Measurements from ENCODE around the gene CRY1.
"Not testable (repeated sequence)": the region's sequence is repeated elsewhere in the genome, so short reads cannot be mapped to it uniquely, and the experiment has no call there.

CRY1 gene

DNA sequence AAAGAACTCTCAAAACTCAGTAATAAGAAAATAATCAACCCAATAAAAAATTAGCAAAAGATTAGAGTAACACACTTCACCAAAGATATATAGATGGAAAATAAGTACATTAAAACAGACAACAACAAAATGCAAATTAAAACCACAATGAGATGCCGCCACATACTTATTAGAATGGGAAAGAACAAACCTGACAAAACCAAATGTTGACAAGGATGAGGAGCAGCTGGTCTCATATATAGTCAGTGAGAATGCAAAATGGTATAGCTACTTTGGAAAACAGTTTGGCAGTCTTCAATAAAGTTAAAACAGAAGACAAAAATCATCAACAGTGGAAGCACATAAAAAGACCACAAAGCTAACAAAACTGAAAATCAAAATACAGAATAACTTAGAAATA is 29.1 kb downstream of the CRY1 start:
- no peak for DNase-seq

DNA sequence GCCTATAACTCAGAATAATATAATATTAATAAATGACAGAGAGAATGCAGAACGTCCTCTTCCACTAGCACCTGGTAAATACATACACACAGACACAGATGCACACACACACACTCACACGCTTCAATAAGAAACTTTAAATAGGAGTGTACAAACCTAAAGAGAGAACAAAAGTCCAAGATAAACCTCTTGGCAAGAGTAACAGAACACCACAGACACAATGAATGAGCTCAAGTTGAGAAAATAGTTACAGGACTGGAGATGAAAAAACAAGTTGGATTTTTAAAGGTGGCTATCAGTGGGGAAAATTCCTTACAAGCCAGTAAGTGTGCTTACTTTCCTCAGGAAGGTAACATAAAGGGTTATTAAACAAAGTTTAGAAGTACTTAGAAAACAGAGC is 35.2 kb downstream of the CRY1 start:
- DNase-seq: no peak

DNA sequence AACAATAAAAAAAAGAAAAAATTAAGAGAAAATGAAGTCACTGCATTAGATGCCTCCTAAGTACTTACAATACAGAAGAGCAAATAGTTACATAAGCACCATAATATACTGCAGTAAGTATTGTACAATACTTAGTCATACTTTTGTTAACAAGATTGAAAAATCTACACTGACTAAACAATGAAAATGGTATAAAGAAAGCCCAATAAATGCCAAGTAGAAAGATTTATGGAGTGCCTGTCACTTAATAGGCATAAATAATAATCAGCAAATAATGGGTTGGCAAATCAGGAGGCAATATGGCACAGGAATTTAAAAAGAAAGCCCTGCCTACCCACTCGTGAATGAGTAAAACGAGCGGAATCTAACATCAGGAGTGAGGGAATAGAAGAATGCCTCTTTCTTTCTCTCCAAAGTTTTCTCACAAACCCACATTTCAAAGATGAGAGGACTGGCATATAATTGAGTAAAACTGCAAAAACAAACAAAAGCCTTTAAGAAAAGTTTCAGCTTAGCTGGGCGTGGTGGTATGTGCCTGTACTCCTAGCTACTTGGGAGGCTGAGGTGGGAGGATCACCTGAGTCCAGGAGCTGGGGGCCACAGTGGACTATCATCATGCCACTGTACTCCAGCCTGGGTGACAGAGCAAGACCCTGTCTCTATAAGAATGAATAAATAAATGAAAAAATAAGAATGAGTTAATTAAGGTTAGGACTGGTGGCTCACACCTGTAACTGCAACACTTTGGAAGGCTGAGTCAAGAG is 36.1 kb downstream of the CRY1 start:
- DNase-seq: no peak

DNA sequence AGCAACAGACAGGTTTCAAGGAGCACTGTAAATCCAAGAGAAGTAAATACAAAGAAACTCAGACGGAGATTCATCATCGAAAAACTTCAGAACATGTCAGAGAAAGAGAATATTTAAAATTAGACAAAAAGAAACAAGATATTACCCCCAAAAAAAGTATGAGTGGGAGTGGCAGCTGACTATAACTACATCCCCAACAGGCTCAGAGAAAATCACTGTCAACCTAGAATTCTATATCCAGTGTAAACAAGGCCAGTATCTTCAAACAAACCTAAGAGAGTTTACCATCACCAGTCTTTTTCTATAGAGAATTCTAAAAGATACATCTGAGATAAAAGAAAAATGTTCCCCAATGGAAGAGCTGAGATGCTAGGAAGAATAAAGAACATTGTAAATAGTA is 39.6 kb downstream of the CRY1 start:
- no peak for DNase-seq

DNA sequence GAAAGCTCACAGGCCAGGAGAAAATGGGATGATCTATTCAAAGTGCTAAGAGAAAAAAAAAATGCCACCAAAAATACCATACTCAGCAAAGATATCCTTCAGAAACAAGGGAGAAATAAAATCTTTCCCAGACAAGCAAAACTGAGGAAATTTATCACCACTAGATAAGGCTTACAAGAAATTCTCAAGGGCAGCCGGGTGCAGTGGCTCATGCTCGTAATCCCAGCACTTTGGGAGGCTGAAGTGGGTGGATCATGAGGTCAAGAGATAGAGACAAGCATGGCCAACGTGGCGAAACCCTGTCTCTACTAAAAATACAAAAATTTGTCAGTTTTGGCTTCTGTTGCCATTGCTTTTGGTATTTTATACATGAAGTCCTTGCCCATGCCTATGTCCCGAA is 48.2 kb downstream of the CRY1 start:
- DNase-seq: no peak

DNA sequence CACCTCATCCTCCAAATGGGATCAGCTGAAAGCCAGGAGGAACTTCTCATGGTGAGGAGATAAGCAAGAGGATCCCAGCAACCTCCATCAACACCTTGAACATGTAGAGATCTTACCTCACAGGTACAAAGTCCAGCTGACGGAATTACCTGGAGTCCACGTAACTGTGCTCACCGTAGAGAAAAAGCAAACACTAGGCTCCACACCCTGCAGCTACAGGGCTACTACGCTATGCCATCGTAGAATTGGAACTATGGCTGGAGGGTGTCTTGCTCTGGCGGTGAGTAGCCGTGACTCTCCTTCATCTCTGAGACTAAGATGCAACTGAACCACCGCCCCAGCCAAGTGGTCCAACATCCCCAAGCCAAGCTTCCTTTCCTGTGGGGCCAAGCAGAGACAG is 50.5 kb downstream of the CRY1 start:
- no peak for DNase-seq

DNA sequence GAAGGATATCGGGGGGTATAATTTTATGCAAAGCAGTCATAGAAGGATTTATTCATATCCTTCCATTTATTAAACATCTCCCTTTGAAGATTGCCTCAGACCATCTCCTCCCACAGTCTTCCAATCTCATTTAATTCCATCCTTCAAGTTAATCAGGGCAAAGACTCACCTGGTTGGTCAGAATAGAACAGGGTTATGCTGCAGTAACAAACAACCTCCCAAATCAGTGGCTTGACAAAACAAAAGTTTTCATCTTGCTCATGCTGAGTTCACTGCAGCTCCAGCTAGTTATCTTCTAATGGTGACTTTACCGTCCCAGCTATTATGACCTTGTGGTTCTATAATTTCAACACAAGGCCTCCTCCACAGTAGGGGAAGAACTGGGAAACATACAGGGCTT is 57.6 kb downstream of the CRY1 start:
- no peak for DNase-seq

DNA sequence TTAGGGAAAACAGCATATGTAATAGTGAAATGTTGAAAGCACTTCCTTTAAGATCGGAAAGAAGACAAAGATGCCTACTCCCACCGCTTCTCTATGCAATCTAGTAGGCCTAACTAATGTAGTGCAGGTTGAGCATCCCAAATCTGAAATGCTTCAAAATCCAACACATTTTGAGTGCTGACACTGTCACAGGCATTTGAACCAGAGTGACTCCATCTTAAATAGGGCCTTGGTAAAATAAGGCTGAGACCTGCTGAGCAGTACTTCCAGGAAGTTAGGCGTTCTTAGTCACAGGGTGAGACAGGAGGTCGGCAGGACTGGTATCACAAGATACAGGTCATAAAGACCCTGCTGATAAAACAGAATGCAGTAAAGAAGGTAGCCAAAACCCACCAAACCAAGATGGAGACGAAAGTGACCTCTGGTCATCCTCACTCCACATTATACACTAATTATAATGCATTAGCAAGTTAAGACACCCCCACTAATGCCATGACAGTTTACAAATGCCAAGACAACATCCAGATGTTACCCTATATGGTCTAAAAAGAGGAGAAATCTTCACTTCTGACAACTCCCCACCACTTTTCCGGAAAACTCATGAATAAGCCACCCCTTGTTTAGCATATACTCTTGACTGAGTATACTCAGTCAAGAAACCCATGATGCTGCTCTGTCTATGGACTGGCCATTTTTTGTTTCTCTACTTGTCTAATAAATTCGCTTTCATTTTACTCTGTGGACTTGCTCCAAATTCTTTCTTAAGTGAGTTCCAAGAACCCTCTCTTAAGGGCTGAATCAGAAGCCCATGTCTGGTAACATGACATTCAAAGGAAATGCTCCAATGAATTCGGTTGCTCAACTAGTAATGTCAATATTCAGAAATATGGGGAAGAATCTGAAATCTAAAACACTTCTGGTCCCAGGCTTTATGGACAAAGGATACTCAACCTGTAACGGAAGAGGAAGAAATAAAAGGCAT is 59.3 kb downstream of the CRY1 start:
- DNase-seq: no peak

DNA sequence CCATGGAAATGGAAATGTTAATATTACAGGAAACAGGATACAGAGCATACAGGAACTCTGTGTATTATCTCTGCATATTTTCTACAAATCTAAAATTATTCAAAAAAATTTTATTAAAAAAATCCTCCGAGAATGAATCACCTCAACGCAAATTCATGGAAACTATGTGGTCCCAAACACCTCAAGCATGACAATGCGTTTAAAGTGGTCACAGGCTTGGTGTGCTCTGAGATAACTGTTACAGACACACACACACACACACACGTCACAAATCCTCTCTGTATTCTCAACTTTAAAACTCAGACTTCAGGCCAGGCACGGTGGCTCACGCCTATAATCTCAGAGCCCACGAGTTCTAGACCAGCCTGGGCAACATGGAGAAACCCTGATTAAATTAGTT is 61.1 kb downstream of the CRY1 start:
- DNase-seq: peak in 1 of 5 experiments; percentile 18

DNA sequence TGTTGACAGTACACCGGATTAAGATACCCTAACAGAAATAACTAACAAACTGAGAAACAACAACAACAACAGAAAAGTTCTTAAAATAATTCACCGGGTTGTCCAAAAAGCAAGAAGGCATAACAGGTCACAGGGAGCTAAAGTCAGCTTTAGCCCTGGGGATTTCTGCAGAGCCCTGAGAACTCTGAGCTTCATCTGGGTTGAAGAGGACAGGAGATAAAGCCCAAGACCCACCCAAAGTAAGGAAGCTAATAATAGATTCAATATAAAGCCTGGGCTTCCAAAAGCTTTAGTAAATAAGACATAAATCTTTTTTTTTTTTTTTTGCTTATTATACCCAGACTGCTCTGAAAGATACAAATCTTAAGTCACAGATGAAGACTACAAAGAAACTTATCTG is 62.3 kb downstream of the CRY1 start:
- DNase-seq: no peak

DNA sequence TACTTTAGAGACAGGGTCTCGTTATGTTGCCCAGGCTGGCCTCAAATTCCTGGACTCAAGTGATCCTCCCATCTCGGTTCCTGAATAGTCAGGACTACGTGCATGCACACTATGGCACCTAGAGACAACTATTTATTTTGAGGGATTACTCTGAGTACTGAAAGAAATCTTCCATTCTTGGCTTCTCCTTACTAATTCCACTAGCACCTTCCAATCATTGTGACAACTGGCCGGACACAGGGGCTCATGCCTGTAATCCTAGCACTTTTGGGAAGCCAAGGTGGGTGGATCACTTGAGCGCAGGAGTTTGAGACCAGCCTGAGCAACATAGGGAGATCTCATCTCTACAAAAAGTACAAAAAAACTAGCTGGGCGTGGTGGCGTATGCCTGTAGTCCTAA is 64.3 kb downstream of the CRY1 start:
- no peak for DNase-seq

DNA sequence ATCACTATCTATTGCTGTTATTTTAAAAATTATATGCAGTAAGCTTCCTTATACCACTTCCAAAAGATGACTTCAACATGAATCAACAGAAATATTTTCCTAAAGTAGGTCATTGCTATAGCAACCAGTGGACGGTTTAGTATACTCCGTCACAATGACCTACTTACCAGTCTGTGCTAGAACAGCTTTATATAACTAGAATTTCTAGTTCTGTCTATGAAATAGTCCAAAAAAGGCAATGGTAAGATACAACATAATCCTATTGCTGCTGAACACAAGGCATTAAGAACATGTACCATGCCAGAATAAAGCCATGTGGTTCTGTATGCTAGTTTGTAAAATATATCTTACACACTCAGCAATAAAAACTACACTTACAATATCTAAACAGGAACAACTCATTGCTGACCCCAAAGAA is 65.7 kb downstream of the CRY1 start:
- peak in 2 of 5 experiments; percentile 33 to 84 for DNase-seq

DNA sequence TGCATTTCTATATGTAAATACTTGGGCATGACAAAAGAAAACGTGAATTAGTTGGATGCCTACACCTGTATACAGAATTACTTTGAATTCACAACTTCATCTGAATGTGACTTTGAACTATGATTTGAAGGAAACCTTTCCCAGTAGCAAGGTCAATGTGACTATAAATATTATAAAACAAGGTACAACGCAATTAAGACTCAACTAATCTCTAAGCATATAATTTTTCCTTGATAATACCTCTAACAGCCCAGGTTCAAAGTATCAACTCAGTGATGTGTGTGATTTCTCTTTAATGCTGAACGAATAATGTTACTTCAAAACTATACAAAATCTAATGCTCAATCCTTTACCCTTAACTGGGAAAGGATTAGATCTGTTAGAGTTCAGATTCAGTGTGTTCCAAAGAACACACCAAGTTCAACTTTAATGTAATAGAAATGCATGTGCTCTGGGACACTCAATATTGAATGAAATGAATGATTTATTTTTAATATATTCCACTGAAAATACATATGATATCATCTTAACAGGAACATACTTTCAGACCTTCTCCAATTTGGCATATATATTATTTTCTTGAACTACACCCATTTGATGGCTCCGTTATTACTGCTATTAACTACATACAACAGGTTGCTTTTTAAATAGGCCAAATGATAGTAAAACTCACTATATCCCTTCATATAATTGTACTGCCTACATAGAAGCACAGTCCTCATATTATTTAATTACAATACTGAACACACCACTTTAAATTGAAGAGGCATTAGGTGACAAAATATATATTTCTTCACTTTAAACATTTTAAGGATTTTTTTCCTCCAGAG is 66.3 kb downstream of the CRY1 start:
- no peak for DNase-seq

DNA sequence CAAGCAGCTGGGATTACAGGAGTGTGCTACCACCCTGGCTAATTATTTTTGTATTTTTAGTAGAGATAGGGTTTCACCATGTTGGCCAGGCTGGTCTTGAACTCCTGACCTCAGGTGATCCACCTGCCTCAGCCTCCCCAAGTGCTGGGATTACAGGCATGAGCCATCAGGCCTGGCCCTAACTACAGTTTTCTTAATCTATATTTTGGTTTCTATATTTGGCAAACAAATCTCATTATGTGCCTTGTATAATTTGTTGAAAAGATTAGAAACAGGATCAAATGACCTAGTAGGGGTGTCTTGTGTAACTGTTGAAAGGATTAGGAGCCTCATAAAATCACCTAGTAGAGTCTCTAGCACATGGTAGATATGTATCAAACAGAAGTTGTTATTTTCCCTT is 67.0 kb downstream of the CRY1 start:
- not testable (repeated sequence) for DNase-seq

DNA sequence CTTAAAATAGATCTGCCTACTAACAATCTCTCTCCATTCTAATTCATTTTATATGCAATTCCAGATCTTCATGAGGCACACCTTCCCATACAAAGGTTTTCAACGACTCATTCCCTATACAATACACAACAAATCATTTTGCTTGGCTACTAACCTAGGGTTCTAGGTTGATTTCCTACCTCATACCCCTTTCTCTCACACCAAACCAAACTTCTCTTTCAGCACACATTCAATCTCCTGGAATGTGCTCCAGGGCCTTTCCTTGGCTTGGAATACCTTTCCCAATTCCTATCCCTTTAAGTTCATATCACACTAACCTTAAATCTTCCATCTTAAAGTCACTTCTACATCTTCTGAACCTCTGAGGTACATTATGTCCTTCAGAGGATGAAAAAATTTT is 67.7 kb downstream of the CRY1 start:
- DNase-seq: no peak

DNA sequence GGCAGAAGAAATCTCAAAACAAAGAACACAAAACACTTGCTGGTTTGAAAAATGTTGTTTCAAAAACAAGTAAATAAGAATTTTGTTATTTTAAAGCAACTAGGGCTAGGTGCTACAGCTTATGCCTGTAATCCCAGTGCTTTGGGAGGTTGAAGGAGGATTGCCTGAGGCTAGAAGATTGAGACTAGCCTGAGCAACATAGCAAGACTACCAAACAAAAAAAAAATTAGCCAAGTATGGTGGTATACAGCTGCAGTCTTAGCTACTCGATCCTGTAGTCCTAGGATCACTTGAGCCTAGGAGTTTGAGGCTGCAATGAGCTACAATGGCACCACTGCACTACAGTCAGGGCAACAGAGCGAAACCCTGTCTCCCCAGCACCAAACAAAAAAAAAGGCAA is 73.8 kb downstream of the CRY1 start:
- DNase-seq: no peak

DNA sequence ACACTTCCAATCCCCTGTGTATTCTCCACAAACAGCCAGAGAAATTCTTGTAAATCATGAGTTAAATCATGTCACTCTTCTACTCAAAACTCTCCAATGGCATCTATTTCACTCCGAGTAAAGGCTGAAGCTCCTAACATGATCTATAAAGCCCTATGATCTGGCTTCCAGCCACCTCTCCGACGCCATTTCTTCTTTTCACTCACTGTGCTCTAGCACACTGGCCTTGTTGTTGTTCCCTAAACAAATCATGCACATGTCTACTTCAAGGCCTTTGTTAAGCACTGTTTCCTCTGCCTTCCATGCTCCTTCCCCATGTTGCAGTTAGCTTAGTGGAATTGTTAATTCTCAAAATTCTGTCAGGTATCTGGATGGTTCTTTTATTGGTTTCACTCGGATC is 76.3 kb downstream of the CRY1 start:
- DNase-seq: no peak

DNA sequence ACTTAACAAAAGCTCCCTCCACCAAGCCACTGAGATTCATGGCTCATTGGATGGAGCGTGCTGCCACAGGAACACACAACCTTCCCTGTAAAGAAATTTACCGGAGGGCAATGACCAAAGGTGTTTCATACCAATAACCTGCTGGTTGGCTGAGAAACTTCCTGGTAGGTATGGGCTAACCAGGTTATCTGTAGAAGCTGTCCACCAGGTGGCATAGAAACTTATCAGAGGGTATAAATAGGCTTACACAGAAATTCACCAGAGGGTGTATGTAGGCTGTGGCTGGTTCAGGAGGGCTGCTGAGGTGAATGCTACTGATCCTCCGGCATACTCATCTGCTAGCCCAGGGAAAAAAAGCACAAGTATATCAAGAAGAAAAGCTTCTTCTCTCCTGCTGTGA is 79.3 kb downstream of the CRY1 start:
- peak in 2 of 5 experiments; percentile 4 to 34 for DNase-seq

DNA sequence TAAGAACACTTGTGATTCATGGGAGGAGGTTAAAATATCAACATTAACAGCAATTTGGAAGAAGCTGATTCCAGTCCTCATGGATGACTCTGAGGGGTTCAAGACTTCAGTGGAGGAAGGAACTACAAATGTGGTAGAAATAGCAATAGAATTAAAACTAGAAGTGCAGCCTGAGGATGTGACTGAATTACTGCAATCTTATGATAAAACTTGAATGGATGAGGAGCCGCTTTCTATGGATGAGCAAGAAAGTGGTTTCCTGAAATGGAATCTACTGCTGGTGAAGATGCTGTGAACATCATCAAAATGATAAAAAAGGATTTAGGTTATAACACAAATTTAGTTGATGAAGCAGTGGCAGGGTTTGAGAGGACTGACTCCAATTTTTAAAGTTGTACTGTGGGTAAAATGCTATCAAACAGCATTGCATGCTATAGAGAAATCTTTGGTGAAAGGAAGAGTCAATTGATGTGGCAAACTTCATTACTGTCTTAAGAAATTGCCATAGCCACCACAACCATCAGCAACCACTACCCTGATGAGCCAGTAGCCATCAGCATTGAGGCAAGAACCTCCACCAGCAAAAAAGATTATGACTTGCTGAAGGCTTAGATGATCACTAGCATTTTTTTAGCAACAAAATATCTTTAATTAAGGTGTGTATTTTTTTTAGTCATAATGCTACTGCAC is 80.5 kb downstream of the CRY1 start:
- DNase-seq: no peak

DNA sequence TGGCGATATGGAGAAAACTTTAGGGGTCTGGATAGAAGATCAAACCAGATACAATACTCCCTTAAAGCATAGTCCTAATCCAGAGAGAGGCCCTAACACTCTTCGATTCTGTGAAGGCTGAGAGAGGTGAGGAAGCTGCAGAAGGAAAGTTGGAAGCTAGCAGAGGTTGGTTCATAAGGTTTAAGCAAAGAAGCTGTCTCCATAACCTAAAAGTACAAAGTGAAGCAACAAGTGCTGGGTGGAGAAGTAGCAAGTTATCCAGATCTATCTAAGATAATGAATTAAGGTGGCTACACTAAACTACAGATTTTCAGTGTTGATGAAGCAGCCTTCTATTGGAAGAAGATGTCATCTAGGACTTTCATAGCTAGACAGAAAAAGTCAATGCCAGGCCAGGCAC is 81.8 kb downstream of the CRY1 start:
- no peak for DNase-seq

DNA sequence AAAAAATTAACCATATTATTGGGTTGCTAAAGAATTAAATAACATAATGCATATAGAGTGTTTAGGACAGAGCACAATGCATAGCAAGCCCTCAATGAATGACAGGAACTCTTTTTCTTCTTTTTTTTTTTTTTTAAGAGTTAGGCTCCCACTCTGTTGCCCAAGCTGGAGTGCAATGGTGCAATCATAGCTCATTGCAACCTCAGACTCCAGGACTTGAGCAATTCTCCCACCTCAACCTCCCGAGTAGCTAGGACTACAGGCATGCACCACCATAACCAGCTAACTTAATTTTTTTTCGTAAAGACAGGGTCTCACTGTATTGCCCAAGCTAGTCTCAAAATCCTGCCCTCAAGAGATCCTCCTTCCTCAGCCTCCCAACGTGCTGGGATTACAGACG is 85.9 kb downstream of the CRY1 start:
- DNase-seq: no peak

DNA sequence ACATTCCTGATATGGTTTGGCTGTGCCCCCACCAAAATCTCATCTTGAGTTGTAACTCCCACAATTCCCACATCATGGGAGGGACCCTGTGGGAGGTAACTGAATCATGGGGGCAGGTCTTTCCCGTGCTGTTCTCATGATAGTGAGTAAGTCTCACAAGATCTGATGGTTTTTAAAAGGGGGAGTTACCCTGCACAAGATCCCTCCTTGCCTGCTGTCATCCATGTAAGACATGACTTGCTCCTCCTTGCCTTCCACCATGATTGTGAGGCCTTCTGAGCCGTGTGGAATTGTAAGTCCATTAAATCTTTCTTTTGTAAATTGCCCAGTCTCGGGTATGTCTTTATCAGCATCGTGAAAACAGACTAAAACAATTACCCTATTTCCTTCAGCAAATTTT is 90.7 kb downstream of the CRY1 start:
- DNase-seq: not testable (repeated sequence)
